OCI-LY7 (cell line): ENCODE results near the gene TIFAB. TPM values are rescaled to one million over a fixed set of nuclear protein-coding genes. Genes with fewer than 3 reads are reported as not detected.
A peak's percentile ranks its signal among the peaks of the same experiment; 100 is the strongest.

Source experiments
- BruUV-seq: library from RNA; stranded (reverse); fragments of 400-500 nt; replicated peaks from 2 replicates; lab custom pipeline; 2021; lab: Mats Ljungman, UMichigan
- CTCF ChIA-PET: fragments of 300-600 bp; sonication (Branson Sonifier 250); formaldehyde crosslinking; loops from one replicate; lab custom pipeline; 2022; ENCODE audit warnings: antibody characterized with exemption; ENCODE audit not compliant: unreplicated experiment; lab: Charles Lee
- POLR2A ChIA-PET: fragments of 300-600 bp; sonication (Branson Sonifier 250); formaldehyde crosslinking; loops from one replicate; lab custom pipeline; 2022; ENCODE audit warnings: antibody characterized with exemption; lab: Charles Lee
- DNase-seq: peaks from one replicate; pipeline ENCODE4 v3.0.0-alpha.2; 2015; ENCODE audit warnings: low spot score
- H2AFZ ChIP-seq: fragments of 200-600 bp; sonication (generic), shearing (Covaris generic); 2 replicates; pipeline ENCODE4 v1.6.1; 2014; ENCODE audit warnings: mild to moderate bottlenecking, antibody characterized with exemption, low read length, moderate library complexity
- H3K27ac ChIP-seq: fragments of 200-600 bp; sonication (generic); 2 replicates; pipeline ENCODE4 v1.5.1; 2014; ENCODE audit warnings: mixed run types, low read depth, mild to moderate bottlenecking, moderate library complexity, low read length, inconsistent platforms; ENCODE audit not compliant: poor library complexity, severe bottlenecking
- H3K36me3 ChIP-seq: fragments of 200-600 bp; sonication (generic); 2 replicates; pipeline ENCODE4 v1.6.1; 2014; ENCODE audit warnings: mild to moderate bottlenecking, antibody characterized with exemption, low read length, moderate library complexity, mixed read lengths; ENCODE audit not compliant: insufficient read depth
- H3K4me1 ChIP-seq: fragments of 200-600 bp; sonication (generic); 2 replicates; pipeline ENCODE4 v1.5.1; 2014; ENCODE audit warnings: mild to moderate bottlenecking, low read length; ENCODE audit not compliant: insufficient read depth, poor library complexity, severe bottlenecking
- H3K4me2 ChIP-seq: fragments of 200-600 bp; sonication (generic); 2 replicates; pipeline ENCODE4 v1.6.1; 2014; ENCODE audit warnings: mild to moderate bottlenecking, low read length
- H3K4me3 ChIP-seq: fragments of 200-600 bp; sonication (generic); 2 replicates; pipeline ENCODE4 v1.5.1; 2014; ENCODE audit warnings: mild to moderate bottlenecking, low read depth, low read length; ENCODE audit not compliant: poor library complexity, severe bottlenecking
- H3K79me2 ChIP-seq: fragments of 200-600 bp; sonication (generic); 2 replicates; pipeline ENCODE4 v1.6.1; 2016; ENCODE audit warnings: low read depth, mild to moderate bottlenecking, low read length, moderate library complexity, mixed read lengths; ENCODE audit not compliant: insufficient read depth
- H3K9me2 ChIP-seq: fragments of 200-600 bp; sonication (generic); 2 replicates; pipeline ENCODE4 v1.6.1; 2016; ENCODE audit warnings: mild to moderate bottlenecking, low read length, mixed read lengths; ENCODE audit not compliant: insufficient read depth
- H3K9me3 ChIP-seq: fragments of 200-600 bp; sonication (generic); 2 replicates; pipeline ENCODE4 v1.6.1; 2014; ENCODE audit warnings: mild to moderate bottlenecking, mixed run types, low read length, mixed read lengths
- H4K20me1 ChIP-seq: fragments of 200-600 bp; sonication (generic); 2 replicates; pipeline ENCODE4 v1.6.1; 2014; ENCODE audit warnings: mild to moderate bottlenecking, antibody characterized with exemption, low read length, moderate library complexity, mixed read lengths; ENCODE audit not compliant: insufficient read depth
- EZH2phosphoT487 ChIP-seq: fragments of 200-600 bp; sonication (generic); IDR thresholded peaks from 2 replicates; pipeline ENCODE4 v1.6.1; 2018; ENCODE audit warnings: low read depth, borderline replicate concordance, mild to moderate bottlenecking, mixed run types, antibody characterized with exemption, low read length, moderate library complexity, mixed read lengths
- intact Hi-C: fragments of 100-400 bp; cut with micrococcal nuclease; formaldehyde crosslinking; loops from one replicate; pipeline ENCODE4 v1.10.0; 2022; ENCODE audit not compliant: unreplicated experiment
- total RNA-seq, 2 experiments: library from RNA; depleted of rRNA in 1 of 2; stranded (reverse); fragments of >200 nt in 1 of 2; shearing (Covaris generic) in 1 of 2; gene quantifications; 2 replicates each; pipeline ENCODE4 v1.2.3, GENCODE V29; 2014 to 2022
- TF ChIP-seq, protein P1 (sequence below): fragments of 200-600 bp; sonication (generic); conservative IDR thresholded peaks from 2 replicates; pipeline ENCODE4 v1.5.1; 2014; ENCODE audit warnings: mild to moderate bottlenecking, antibody characterized with exemption, low read length, moderate library complexity, mixed read lengths

The TIFAB gene
- total RNA-seq, 2 experiments from 2014 or later = not detected

- Histone ChIP-seq H3K79me2 (no peaks in the 10 kb centered on the region), H3K4me1 (no peaks in the 10 kb centered on the region), H3K9me2 (no peaks in the 10 kb centered on the region), H3K27ac (no peak overlapping the region), H3K4me2 (no peak overlapping the region), H3K4me3 (no peak overlapping the region), H3K36me3 (no peaks in the 10 kb centered on the region), H2AFZ (no peak overlapping the region), H4K20me1 (no peaks in the 10 kb centered on the region), H3K9me3 (no peaks in the 10 kb centered on the region)
- no TSS peak for BruUV-seq
- ChIA-PET CTCF (interaction anchor here (0.7 to 1.4 kb wide), 2 partner anchors 10 to 104 kb away, joined by 4 to 6 read pairs; partner anchors contain the start of gene TIFAB), POLR2A (no interaction called here)
- intact Hi-C loops = loop anchor here (10.0 kb wide), 1 partner anchor 372 kb away; the partner anchor contains the start of gene SLC25A48
- TF ChIP-seq EZH2phosphoT487 = no peak
- TF ChIP-seq, protein P1, sequence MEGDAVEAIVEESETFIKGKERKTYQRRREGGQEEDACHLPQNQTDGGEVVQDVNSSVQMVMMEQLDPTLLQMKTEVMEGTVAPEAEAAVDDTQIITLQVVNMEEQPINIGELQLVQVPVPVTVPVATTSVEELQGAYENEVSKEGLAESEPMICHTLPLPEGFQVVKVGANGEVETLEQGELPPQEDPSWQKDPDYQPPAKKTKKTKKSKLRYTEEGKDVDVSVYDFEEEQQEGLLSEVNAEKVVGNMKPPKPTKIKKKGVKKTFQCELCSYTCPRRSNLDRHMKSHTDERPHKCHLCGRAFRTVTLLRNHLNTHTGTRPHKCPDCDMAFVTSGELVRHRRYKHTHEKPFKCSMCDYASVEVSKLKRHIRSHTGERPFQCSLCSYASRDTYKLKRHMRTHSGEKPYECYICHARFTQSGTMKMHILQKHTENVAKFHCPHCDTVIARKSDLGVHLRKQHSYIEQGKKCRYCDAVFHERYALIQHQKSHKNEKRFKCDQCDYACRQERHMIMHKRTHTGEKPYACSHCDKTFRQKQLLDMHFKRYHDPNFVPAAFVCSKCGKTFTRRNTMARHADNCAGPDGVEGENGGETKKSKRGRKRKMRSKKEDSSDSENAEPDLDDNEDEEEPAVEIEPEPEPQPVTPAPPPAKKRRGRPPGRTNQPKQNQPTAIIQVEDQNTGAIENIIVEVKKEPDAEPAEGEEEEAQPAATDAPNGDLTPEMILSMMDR = peak; percentile 83
- DNase-seq = peak; percentile 85
Observed at GRCh38 chr5:135462304-135462703, 10.2 kb upstream of the TIFAB start.

DNA sequence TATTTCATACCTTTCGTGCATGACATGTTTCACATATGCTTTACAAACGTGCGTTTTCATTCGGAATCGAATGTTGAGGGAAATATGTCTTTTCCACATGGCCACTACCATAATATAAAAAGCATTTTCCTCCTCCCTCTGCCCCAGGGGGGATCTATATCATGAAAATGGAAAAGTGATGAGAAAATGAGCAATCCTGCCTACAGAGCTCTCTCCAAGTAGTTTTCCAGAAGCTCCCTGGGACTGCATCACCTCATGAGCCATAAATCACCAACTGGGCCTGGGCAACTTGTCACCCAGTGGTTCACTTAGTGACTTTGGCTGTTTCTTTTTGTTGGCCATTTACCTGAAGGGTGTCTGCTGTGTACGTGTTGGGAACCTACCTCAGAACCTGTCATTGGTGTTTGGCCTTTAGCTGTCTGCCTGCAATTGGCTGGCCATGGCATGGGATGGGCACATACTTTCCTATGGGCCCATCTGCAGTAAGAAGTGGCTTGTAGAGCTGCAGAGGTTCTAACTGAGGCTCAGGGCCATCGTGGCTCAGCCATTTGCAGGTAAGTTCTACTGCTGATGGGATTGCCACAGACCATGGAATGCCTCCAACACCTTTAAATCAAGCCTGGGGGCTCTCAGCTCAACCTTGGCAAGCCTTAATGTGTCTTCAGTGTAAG, 9.5 kb upstream of the TIFAB start:
- H3K9me3 ChIP-seq = no peaks in the 10 kb centered on the region
- no peaks in the 10 kb centered on the region for H4K20me1 ChIP-seq
- ChIA-PET POLR2A (interaction anchor here (0.7 kb wide), 1 partner anchor 1567 kb away, joined by 3 read pairs; no protein-coding TSS in a partner anchor), CTCF (interaction anchor here (1.4 kb wide), 1 partner anchor 105 kb away, joined by 6 read pairs; no protein-coding TSS in a partner anchor)
- H3K79me2 ChIP-seq = no peaks in the 10 kb centered on the region
- no peak for TF ChIP-seq EZH2phosphoT487
- TF ChIP-seq, protein P1 = no peak
- H3K36me3 ChIP-seq = no peaks in the 10 kb centered on the region
- no peak overlapping the region for H2AFZ ChIP-seq
- no TSS peak for BruUV-seq
- H3K4me3 ChIP-seq = no peak overlapping the region
- H3K27ac ChIP-seq = no peak overlapping the region
- no peak overlapping the region for H3K4me2 ChIP-seq
- no peak for DNase-seq
- intact Hi-C loops = loop anchor here (10.0 kb wide), 1 partner anchor 373 kb away; the partner anchor contains the start of gene SLC25A48
- no peaks in the 10 kb centered on the region for H3K4me1 ChIP-seq
- no peaks in the 10 kb centered on the region for H3K9me2 ChIP-seq
